Uterus (tissue), 2 donors: Measurements from ENCODE around the gene WDR27.

Source experiments
- POLR2A ChIP-seq, 2 donors: fragments of 450-650 bp; IDR thresholded peaks; one replicate each; pipeline ENCODE4 v1.6.1; 2016; ENCODE audit warnings: antibody characterized with exemption in 2 of 2, mild to moderate bottlenecking in 1 of 2, moderate library complexity in 1 of 2
- TF ChIP-seq, protein P1 (sequence below), 4 experiments: fragments of 200-600 bp in 2 of 4; fragments of 450-650 bp in 2 of 4; sonication (generic) in 2 of 4; IDR thresholded peaks; one replicate each; pipeline ENCODE4 v1.5.1; 2016 to 2019; ENCODE audit warnings: antibody characterized with exemption in 4 of 4, mild to moderate bottlenecking in 2 of 4, moderate library complexity in 1 of 4

DNA sequence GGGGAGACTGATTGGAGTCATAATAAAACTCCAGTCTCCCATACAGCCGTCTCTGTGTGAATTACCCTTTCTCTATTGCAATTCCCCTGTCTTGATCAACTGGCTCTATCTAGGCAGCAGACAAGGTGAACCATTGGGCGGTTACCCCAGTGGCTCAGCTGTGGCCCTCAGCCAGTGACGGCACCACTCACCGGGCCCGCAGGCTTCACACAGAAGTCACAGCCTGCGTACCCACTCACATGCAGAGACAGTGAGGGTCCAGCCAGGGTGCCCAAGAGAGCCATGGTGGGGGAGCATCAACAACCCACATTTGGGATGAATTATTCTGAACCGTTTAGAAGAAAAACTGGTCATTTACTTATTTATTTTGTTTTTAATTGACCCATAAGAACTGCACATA, 78.5 kb downstream of the WDR27 start:
- TF ChIP-seq, protein P1, sequence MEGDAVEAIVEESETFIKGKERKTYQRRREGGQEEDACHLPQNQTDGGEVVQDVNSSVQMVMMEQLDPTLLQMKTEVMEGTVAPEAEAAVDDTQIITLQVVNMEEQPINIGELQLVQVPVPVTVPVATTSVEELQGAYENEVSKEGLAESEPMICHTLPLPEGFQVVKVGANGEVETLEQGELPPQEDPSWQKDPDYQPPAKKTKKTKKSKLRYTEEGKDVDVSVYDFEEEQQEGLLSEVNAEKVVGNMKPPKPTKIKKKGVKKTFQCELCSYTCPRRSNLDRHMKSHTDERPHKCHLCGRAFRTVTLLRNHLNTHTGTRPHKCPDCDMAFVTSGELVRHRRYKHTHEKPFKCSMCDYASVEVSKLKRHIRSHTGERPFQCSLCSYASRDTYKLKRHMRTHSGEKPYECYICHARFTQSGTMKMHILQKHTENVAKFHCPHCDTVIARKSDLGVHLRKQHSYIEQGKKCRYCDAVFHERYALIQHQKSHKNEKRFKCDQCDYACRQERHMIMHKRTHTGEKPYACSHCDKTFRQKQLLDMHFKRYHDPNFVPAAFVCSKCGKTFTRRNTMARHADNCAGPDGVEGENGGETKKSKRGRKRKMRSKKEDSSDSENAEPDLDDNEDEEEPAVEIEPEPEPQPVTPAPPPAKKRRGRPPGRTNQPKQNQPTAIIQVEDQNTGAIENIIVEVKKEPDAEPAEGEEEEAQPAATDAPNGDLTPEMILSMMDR (IDR thresholded peaks at IDR 0.05) = no peak
- TF ChIP-seq POLR2A (IDR thresholded peaks at IDR 0.05) = no peak
